Loucy (cell line): ENCODE data around the gene UFC1.

ENCODE experiments used
- H2AFZ ChIP-seq: fragments of 200-600 bp; sonication (generic); 2 replicates; pipeline ENCODE4 v1.6.0; 2016; ENCODE audit warnings: antibody characterized with exemption, mild to moderate bottlenecking, low read length, moderate library complexity
- H3F3A ChIP-seq: fragments of 200-600 bp; 2 replicates; pipeline ENCODE4 v1.6.0; 2016; ENCODE audit warnings: antibody characterized with exemption, low read depth, mild to moderate bottlenecking
- H3K27me3 ChIP-seq: fragments of 200-600 bp; sonication (generic); 2 replicates; pipeline ENCODE4 v1.6.1; 2014; ENCODE audit warnings: low read length, mild to moderate bottlenecking; ENCODE audit not compliant: insufficient read depth, poor library complexity, severe bottlenecking
- H3K36me3 ChIP-seq: fragments of 200-600 bp; sonication (generic); 2 replicates; pipeline ENCODE4 v1.6.1; 2016; ENCODE audit warnings: low read length; ENCODE audit not compliant: insufficient read depth
- H3K4me1 ChIP-seq: fragments of 200-600 bp; sonication (generic); 2 replicates; pipeline ENCODE4 v1.5.1; 2014; ENCODE audit warnings: low read length, mild to moderate bottlenecking; ENCODE audit not compliant: insufficient read depth, poor library complexity, severe bottlenecking
- H3K4me2 ChIP-seq: fragments of 200-600 bp; sonication (generic); 2 replicates; pipeline ENCODE4 v1.6.0; 2014; ENCODE audit warnings: antibody characterized with exemption, low read length, low read depth, mild to moderate bottlenecking; ENCODE audit not compliant: poor library complexity, severe bottlenecking
- H3K4me3 ChIP-seq: fragments of 200-600 bp; sonication (generic); 2 replicates; pipeline ENCODE4 v1.5.1; 2014; ENCODE audit warnings: low read length, mild to moderate bottlenecking, mixed read lengths; ENCODE audit not compliant: poor library complexity, severe bottlenecking
- H3K79me2 ChIP-seq: fragments of 200-600 bp; sonication (generic); 2 replicates; pipeline ENCODE4 v1.6.1; 2014; ENCODE audit warnings: low read length; ENCODE audit not compliant: insufficient read depth
- H3K9ac ChIP-seq: fragments of 200-600 bp; sonication (generic); 2 replicates; pipeline ENCODE4 v1.6.0; 2014; ENCODE audit warnings: mild to moderate bottlenecking, low read depth, low read length, moderate library complexity; ENCODE audit not compliant: poor library complexity, severe bottlenecking
- H3K9me2 ChIP-seq: fragments of 200-600 bp; sonication (generic); replicated peaks from 2 replicates; pipeline ENCODE4 v1.6.1; 2016; ENCODE audit warnings: low read depth, low read length, mixed read lengths
- H3K9me3 ChIP-seq: fragments of 200-600 bp; sonication (generic); 2 replicates; pipeline ENCODE4 v1.6.1; 2014; ENCODE audit warnings: mild to moderate bottlenecking, antibody characterized with exemption, low read length, low read depth; ENCODE audit not compliant: insufficient read depth
- H4K20me1 ChIP-seq: fragments of 200-600 bp; sonication (generic); 2 replicates; pipeline ENCODE4 v1.6.0; 2014; ENCODE audit warnings: antibody characterized with exemption, low read length, mild to moderate bottlenecking; ENCODE audit not compliant: insufficient read depth, poor library complexity, severe bottlenecking
- EZH2phosphoT487 ChIP-seq: fragments of 200-600 bp; IDR thresholded peaks from 2 replicates; pipeline ENCODE4 v1.6.1; 2018; ENCODE audit warnings: antibody characterized with exemption, mild to moderate bottlenecking, moderate library complexity, borderline replicate concordance
- TF ChIP-seq, protein P1 (sequence below): fragments of 200-600 bp; sonication (generic); conservative IDR thresholded peaks from 2 replicates; pipeline ENCODE4 v1.5.1; 2014; ENCODE audit warnings: mild to moderate bottlenecking, antibody characterized with exemption, low read length

The UFC1 gene

GRCh38 chr1:161133220-161133740 lies 20.5 kb upstream of the UFC1 start:
- peak overlapping the region; percentile 91 for H2AFZ ChIP-seq
- TF ChIP-seq, protein P1, sequence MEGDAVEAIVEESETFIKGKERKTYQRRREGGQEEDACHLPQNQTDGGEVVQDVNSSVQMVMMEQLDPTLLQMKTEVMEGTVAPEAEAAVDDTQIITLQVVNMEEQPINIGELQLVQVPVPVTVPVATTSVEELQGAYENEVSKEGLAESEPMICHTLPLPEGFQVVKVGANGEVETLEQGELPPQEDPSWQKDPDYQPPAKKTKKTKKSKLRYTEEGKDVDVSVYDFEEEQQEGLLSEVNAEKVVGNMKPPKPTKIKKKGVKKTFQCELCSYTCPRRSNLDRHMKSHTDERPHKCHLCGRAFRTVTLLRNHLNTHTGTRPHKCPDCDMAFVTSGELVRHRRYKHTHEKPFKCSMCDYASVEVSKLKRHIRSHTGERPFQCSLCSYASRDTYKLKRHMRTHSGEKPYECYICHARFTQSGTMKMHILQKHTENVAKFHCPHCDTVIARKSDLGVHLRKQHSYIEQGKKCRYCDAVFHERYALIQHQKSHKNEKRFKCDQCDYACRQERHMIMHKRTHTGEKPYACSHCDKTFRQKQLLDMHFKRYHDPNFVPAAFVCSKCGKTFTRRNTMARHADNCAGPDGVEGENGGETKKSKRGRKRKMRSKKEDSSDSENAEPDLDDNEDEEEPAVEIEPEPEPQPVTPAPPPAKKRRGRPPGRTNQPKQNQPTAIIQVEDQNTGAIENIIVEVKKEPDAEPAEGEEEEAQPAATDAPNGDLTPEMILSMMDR: no peak
- no peak for TF ChIP-seq EZH2phosphoT487
- peak overlapping the region; percentile 95 for H3K4me3 ChIP-seq
- peaks cover 45% of the 10 kb centered on the region for H3K4me1 ChIP-seq
- no peaks in the 10 kb centered on the region for H3K9me3 ChIP-seq
- H3K27me3 ChIP-seq: no peaks in the 10 kb centered on the region
- peak overlapping the region; percentile 95 for H3K4me2 ChIP-seq
- H4K20me1 ChIP-seq: peaks cover 10% of the 10 kb centered on the region
- peaks cover 8% of the 10 kb centered on the region; the same call in 1 of the 2 replicates for H3K36me3 ChIP-seq
- no peaks in the 10 kb centered on the region for H3K9me2 ChIP-seq
- H3F3A ChIP-seq: 0 out of 2 replicates have a peak, but pooled peaks cover 3% of the 10 kb centered on the region
- peak overlapping the region; percentile 88 for H3K9ac ChIP-seq
- peaks cover 61% of the 10 kb centered on the region for H3K79me2 ChIP-seq

GRCh38 chr1:161137881-161138280 lies 15.9 kb upstream of the UFC1 start:
- H3K9me2 ChIP-seq: no peaks in the 10 kb centered on the region
- no peaks in the 10 kb centered on the region for H3K9me3 ChIP-seq
- H4K20me1 ChIP-seq: no peaks in the 10 kb centered on the region
- H2AFZ ChIP-seq: no peak overlapping the region
- peaks cover 21% of the 10 kb centered on the region for H3K79me2 ChIP-seq
- no peaks in the 10 kb centered on the region for H3K36me3 ChIP-seq
- no peaks in the 10 kb centered on the region for H3K27me3 ChIP-seq
- H3K4me1 ChIP-seq: peaks cover 10% of the 10 kb centered on the region
- H3K9ac ChIP-seq: no peak overlapping the region
- 0 out of 2 replicates have a peak, but pooled peaks cover 3% of the 10 kb centered on the region for H3F3A ChIP-seq
- H3K4me2 ChIP-seq: no peak overlapping the region
- no peak for TF ChIP-seq EZH2phosphoT487
- TF ChIP-seq, protein P1: no peak
- no peak overlapping the region for H3K4me3 ChIP-seq

GRCh38 chr1:161138431-161138830 lies 15.3 kb upstream of the UFC1 start:
- no peaks in the 10 kb centered on the region for H3K27me3 ChIP-seq
- TF ChIP-seq EZH2phosphoT487: no peak
- TF ChIP-seq, protein P1: no peak
- H3K36me3 ChIP-seq: no peaks in the 10 kb centered on the region
- no peaks in the 10 kb centered on the region for H3K9me3 ChIP-seq
- H3K4me3 ChIP-seq: no peak overlapping the region
- no peak overlapping the region for H2AFZ ChIP-seq
- H3F3A ChIP-seq: 0 out of 2 replicates have a peak, but pooled peaks cover 3% of the 10 kb centered on the region
- H3K4me2 ChIP-seq: no peak overlapping the region
- no peaks in the 10 kb centered on the region for H4K20me1 ChIP-seq
- H3K79me2 ChIP-seq: peaks cover 15% of the 10 kb centered on the region
- no peak overlapping the region for H3K9ac ChIP-seq
- peaks cover 6% of the 10 kb centered on the region for H3K4me1 ChIP-seq
- H3K9me2 ChIP-seq: no peaks in the 10 kb centered on the region
